Measurements from ENCODE around the gene POLR1D.
A peak's percentile ranks its signal among the peaks of the same experiment; 100 is the strongest.
"Not testable (repeated sequence)": the region's sequence is repeated elsewhere in the genome, so short reads cannot be mapped to it uniquely, and the experiment has no call there.

The POLR1D gene

DNA sequence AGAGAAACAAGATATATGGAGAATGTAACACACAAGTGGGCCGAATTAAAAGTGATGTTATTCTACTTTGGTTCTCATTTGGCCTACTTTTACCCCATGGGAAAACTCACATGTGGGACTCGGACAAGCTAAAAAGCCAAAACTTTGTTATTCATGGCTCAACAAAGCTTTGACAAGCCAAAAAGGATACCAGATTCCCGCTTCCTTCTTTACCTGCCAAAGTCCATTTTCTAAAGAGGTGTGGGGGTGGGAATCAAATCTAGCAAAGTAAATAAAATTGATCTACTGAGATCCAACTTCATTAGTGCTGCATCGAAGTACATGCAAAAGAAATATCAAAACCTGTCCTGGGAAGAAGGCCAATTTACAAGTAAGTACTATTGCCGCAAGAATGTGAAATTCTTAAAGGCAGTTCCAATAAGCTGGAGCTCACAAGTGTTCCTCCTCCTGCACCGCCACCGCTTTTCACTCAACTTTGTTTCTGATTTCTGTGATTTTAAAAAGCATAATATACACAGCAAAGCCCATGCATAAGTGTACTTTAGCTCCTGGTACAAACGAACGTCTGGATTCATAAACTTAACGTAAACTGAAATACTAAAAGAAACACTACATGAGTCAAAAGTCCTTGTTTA, 2.5 kb upstream of the POLR1D start:
- DNase-seq: no peak

DNA sequence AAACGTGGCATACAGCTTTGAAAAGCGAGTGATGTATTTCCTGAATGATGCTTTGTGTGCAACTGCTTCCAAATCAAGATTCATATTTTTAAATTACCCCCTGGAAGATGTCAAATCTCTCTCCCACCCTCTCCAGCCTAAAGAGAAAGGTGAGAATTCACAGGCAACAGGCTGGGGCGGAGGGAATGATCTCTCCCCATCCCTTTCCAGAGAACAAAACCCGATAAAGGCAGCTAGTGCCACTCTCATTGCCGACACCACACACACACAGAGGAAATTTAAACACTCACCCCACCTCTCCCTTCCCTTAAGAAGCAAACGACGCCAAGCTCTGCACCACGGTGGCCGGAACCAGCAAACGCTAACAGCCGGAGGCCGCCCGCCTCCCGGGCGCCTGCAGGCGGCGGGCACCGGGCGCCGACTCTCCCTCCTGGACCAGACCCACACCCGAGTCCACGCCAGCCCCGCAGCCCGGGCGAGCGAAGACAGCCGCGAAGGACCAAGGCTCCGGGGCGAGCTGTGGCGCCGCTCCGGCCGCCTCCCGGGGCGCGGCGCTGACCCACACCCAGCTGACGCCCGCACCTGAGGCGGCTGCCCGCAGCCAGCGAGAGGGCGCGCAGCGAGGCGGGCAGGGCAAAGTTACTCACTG, 1.8 kb upstream of the POLR1D start:
- peak; percentile 37 for DNase-seq

DNA sequence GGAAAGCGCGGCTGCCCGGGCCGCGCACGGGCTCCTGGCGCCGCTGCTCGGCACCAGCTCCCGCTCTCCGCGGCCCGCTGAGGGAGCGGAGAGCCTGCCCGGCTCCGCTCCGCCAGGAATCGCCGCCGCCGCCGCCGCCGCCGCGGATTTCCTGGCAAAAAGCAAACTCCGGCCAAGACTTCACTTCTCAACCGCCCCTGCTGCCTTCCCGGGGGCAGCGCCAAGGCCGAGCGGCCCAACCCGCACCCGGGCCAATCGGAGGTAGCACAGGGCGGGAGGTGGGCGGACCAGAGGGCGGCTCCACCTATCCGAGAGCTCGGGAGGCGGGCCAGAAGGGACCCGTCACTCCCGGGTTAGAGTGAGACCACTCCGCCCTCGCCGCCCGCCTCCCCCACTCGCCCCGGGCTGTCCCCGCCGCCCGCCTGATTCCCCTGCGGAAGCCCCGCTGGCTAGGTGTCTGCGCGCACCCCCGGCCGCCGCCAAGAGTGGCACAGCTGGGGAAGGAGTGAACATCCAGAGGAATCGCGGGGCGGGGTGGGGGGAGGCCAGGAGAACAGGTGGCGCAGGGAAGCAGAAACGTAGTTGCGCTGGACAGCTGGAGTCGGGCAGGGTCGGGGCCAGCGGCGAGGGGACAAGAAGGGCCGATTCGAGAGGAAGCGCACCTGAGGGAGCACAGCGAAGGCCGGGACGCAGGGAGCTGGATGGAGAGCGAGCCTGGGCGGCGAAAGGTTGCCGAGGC, 1.1 kb upstream of the POLR1D start, which contains the start of gene LNX2:
Gene LNX2 (minus strand): TSS at position 153 of the 739 bp plus-strand sequence. CDS start 38,826 bp downstream, outside the sequence.
- peak; percentile 98 for DNase-seq

DNA sequence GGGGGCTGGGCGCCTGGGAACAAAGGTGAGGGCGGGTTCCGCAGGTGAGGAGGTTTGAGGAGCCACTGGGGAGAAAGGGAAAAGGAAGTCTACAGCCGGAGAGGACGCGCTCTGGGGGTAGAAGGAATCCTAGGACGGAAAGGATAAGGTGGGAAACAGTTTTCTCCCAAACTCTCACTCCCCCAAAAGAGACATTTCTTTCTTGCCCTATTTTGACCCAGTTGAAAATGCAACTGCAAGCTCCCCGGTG, 651 bp upstream of the POLR1D start:
- DNase-seq: no peak

DNA sequence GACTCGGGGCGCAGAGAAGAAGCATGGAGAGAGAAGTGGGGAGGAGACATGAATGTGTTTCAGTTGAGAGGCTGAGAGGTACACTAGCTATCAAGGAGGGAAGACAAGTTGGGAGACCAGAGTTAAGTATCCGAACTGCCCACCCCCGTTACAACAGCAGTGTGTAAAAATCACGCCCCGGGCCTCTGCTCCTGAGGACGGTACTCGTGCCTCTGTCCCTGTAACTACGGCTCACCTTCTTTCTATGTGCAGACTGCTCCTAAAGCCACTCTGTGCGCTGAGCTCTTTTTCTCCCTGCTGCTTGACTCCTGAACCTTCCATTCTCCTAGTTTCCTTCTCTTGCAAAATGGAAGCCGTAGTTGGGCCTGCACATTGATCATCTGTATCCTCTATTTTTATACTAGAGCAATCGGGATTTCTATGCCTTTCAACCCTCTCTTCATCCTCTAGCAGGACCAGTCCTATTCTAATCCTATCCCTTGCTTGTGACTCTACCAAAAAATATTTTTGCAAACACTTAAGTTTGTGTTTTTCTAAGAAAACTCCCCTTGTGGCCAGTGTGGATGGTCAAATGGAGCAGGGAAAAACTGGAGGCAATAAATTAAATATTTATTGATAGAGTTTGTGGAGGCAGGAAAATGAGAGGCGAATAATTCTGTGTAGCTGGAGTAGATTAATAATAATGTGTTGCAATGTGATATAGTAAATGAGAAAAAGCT, 569 bp downstream of the POLR1D start:
- no peak for DNase-seq

DNA sequence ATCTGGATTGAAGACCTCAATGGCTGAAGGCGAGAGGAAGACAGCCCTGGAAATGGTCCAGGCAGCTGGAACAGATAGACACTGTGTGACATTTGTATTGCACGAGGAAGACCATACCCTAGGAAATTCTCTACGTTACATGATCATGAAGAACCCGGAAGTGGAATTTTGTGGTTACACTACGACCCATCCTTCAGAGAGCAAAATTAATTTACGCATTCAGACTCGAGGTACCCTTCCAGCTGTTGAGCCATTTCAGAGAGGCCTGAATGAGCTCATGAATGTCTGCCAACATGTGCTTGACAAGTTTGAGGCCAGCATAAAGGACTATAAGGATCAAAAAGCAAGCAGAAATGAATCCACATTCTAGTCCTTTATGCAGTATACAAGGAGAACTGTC, 1.2 kb downstream of the POLR1D start:
- no peak for DNase-seq

DNA sequence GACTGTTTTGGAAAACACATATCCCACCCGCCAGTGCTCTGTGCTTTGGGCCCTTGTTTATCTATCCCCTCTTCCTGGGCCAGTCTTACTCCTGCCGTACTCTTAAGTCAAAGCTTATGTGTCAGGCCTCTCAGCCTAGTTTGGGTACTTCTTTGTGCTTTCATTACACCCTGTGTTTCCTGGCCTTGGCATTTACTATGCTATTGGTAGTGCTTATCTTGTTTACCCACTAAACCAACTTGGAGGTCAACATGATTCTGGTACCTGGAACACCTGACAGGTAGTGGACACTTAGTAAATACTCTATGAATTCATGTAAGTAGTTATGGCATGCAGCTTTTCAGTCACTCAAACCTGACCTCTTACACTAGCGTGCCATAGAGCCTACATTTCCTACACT, 2.4 kb downstream of the POLR1D start:
- DNase-seq: no peak

DNA sequence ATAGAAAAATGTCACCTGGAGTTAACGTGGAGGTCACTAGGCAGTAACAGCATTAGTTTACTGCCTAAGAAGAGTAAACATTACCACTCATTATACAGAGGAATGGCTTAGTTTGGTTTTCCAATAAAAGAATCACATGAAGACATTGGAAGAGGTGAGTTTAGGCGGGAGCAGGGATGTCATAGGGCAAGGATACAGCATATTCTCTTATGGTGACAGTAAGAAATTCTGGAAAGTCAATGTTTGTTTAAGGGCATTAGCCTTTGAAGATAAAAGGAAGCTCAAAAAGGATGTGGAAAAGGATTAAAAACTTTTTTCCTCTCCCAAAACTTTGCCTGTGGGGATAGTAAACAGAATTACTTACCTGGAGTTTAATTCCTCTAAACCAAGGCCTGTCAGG, 4.1 kb downstream of the POLR1D start:
- DNase-seq: no peak

DNA sequence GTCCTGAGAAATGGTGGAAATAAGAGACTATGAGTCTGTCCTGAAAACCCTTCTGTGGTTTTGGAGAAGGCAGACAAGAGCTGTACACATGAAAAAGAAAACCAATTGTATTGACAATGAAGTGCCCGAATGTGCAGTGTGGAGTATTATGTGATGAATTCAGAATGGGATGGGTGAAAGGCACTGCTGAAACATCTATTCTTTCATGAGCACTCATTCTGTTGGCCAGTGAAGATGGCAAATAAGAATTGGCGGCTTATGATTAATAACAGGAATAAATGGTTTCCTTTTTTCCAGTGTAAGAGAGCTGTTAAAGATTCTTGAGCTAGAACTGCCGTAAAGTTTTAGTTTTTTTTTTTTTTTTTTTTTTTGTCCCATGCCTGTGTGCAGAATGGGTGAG, 5.7 kb downstream of the POLR1D start:
- DNase-seq: no peak

DNA sequence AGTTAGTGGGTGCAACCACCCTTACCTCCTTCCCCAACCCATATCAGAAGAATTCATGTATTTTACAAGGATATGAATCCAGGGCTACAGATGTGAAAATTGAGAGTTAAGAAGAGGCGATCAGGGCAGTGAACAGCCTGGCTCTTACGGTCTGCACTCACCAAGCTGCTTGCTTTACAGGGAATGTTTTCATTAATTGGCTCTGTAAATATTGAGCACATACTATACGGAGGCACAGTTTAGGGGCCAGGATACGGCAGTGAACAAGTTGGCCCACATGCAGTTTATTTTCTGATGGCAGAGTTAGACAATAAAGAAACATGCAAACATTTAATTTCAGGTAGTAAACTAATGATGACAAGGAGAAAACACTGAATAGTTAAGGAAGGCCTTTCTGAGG, 6.4 kb downstream of the POLR1D start:
- DNase-seq: no peak

DNA sequence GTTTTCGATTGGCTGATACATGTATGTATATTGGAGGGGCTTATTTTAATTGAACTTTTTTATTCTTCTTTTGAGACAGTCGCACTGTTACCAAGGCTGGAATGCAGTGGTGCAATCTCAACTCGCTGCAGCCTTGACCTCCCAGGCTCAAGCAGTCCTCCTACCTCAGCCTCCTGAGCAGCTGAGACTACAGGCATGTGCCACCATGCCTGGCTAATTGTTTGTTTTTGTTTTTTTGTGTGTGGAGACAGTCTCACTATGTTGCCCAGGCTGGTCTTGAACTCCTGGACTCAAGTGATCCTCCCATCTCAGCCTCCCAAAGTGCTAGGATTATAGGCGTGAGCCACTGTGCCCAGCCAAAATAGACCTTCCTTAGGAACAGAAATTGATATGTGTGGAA, 7.1 kb downstream of the POLR1D start:
- DNase-seq: not testable (repeated sequence)

DNA sequence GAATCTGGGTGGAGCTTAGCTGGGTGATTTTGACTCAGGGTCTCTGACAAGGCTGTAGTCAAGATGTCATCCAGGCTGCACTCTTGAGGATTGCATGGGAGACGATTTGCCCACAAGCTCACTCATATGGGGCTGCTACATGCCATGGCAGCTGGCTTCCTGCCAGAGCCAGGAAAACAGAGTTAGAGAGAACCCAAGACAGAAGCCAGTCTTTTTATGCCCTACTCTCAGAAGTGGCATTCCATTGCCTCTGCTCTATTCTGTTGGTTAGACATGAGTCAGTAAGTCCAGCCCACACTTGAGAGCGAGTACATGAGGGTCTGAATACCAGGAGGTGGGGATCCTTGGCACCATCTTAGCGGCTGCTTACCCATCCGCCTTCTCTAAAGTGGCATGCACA, 9.5 kb downstream of the POLR1D start:
- DNase-seq: no peak

DNA sequence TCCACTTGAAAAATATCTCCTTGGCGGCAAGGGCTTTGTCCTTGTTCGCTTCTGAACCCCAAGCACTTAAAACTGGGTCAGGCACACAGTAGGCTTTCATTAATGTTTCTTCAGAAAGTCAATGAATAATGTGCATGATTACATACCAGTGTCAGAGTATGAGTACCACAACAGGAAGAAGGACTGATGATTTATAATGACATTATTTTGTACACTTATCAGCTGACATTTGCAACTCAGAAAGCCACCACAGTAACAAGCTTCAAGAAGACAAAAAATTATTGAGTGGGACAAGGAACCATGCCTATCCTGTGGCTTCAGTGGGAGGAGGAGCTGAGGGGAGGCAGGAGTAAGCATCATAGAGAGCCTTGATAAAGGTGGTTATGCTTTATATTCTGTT, 10.0 kb downstream of the POLR1D start:
- DNase-seq: no peak

DNA sequence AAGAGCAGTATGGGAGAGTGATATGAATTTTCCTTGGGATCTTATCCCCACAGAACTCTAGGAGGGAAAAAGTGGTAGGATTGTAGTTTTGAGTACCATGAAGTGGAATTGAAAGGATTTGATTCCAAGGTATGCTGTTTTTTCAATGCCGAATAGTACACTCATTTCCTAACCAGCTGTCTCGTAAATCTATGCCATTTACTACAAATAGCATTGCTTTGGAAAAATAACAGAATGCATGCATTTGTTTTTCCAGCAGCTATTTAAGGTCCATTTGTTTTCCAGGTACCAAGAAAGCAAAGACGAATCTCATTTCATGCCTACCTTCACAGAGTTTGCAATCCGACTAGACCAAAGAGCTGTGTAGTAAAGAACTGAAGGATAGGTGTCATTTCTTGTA, 10.5 kb downstream of the POLR1D start:
- DNase-seq: no peak

DNA sequence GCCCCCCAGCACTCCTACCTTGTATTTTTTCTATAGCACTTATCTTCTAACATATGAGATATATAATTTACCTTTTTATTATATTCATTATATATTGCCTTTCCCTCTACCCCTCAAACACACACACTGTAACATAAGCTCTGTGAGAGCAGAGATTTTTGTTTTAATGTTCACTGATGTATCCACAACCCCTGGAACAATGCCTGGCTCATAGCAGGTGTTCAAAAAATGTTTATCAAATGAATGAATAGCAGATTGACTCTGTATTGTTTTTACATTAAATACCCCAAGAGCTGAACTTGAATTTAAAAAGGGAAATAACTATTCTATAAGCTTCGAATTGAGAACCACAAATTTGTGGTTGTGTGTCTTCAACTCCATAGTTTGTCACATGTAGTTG, 11.0 kb downstream of the POLR1D start:
- no peak for DNase-seq

DNA sequence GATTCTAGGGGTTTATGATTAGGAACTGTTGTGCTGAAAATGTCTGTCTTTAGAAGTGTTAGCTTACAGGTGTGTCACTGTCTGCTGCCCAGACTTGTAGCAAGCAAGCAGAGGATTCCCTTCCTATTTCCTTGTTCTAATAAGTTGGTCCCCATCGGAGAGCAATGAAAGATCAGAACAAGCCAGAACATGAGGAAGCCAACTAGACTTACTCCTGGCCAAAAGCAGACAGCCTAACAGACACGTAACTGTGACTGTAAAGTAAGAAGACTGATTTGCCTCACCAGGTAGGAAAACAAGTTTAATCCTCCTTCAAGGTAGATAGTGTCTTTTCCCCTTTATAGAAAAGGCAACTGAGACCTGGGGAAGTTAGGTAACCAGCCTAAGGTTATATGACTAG, 12.5 kb downstream of the POLR1D start:
- no peak for DNase-seq

DNA sequence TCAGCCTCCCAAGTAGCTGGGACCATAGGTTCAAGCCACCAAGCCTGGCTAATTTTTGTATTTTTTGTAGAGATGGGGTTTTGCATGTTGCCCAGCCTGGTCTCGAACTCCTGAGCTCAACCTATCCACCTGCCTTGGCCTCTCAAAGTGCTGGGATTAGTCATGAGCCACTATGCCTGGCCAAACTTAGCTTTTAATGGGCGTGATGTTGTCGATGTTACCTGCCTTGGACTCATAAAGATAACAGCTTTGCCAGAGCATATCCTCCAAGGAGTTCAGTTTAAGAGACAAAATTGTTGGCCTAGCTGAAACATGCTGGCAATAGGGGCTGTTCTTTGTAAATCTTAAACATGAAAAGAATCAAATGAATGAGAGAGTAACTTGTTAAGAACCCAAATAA, 13.1 kb downstream of the POLR1D start:
- no peak for DNase-seq

DNA sequence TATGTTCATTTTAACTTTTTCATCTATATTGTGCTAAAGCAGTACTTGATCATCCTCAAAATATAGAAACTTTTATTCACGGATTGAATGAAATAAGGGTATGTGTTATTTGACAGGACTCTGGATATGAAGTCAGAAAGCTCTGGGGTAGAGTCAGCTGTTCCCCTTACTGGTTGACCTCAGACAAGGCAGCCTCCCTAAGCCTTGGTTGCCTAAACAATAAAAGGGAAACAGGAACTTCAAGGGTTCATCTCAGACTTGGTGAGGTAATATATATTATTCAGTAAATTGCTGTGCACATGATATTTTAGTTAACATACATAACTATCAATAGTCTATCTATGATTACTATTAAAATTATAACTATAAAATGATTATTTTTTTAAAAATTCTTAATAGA, 13.6 kb downstream of the POLR1D start:
- DNase-seq: no peak

DNA sequence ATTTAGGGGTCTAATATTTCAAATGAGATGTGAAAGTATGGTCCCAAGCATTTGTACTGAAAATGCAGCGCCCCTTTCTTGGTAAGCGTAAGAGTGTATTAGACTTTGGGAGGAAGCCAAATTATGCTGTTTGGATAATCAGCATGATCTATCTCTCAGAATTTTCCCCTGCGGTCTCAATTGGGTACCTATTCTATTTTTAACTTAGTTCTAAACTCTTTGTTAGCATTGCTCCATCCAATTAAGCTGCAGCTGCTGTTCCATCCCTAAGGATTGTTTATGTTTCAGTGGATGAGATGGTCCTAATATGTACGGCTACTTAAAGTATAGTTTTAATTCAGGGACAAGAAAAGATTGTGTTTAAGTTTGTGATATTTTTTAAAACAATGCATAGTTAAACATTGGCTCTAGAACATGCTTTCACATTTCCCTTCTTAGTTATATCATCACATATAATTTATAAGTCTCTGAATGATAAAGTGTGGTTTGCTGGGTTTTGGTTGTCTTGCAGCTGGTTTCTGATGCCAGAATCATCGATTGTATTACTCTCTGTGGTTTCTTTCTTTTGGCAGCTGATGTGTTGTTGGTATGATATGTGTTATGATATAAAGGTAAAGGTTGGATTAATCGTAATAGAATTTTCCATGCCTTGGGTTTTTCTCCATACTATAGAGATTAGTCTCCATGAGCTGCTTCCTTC, 15.0 kb downstream of the POLR1D start:
- DNase-seq: no peak

DNA sequence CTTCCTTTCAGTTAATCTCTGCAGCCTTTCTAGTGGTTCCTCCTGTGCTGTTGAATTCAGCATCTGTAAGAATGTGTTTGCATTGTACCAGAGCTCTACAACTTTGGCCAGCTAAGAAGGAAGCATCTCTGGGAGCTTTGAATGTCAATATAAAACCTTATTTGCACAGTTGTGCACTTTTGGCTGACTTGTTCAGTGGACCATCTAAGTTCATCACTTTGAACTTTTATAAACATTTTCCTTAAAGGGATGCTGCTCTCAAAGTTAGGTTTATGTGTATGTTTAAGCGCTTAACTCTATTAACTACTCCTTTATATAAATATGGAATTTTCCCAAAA, 15.6 kb downstream of the POLR1D start:
- DNase-seq: no peak

DNA sequence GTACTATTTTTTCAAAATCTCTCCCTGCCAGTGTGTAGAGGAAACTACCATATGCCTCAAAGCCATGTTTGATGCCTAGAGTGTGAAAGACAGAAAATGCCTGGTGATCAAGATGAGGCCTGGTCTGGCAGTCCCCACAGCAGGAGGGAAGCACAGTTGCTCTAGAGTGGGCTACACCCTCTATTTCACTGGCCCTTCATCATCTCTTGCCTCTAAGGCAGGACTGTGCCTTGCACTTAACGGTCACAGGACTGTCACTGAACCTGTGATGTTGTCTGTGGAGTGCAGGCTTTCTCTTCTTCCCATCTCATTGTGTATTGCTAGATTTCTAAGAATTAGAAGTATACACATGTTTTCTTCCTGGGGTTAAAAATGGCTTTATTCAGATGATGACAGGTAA, 16.3 kb downstream of the POLR1D start:
- DNase-seq: no peak

DNA sequence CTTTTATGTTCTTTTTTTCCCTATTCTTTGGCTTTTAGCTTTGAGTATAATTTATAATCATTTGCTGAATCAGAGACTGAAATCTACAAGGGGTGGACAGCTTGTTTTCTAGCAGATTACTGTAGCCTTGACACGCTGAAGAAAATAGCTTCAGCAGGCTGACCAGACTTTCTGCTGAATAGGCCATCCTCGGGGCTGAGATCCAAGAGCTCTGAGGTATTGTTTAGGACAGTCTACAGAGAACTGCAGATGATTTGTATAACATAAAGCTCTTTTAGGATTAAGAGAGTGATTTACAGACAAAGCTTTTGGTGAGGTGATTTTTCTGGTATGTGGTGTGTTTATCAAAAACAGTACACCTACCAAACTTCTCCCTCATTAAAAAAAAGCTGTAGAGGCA, 16.8 kb downstream of the POLR1D start:
- DNase-seq: no peak

DNA sequence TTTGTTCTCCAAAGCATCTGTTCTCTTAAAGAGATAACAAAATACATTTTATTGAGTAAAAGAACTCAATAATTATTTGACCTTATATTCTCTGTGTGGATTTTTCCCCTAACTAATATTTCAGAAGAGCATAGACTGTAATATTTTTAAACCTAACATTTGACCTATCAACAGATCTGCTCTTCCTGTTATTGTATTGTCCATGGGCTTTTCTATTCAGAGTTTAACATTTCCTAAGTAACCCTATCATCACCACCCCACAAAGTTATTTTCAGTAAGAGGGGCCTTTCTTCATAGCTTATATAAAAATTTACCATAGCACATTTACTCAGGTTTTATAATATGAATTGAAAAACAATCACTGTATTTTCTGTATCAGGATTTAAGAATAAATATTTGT, 17.5 kb downstream of the POLR1D start:
- no peak for DNase-seq

Measured in stimulated activated CD4-positive, alpha-beta T cell treated with anti-CD3 and anti-CD28 coated beads, Interleukin-4, amount 100 ng/mL, for 24 hours (primary cell).